K562 (cell line): ENCODE data around the gene CXCL12. TPM values are rescaled to one million over a fixed set of nuclear protein-coding genes. Genes with fewer than 3 reads are reported as not detected.

Experiments
- ATAC-seq: fragments of 200-7000 bp; cut with Tn5 transposase; 3 replicates; pipeline ENCODE4 v1.9.1; 2020; ENCODE audit warnings: moderate library complexity
- BruUV-seq: library from RNA; stranded (reverse); fragments of 400-500 nt; replicated peaks from 2 replicates; lab custom pipeline; 2021; lab: Mats Ljungman, UMichigan
- CTCF ChIA-PET: fragments of 300-600 bp; formaldehyde crosslinking; extraction: SDS; loops from one replicate; lab custom pipeline; 2021; ENCODE audit warnings: low intra/inter-chr PET ratio; lab: Yijun Ruan, JAX
- POLR2A ChIA-PET: fragments of 300-600, 350-650 bp; sonication (Branson Sonifier 250); formaldehyde crosslinking; extraction: SDS; loops from one replicate; lab custom pipeline; 2021; ENCODE audit warnings: antibody characterized with exemption, inconsistent platforms; lab: Yijun Ruan, JAX
- DNase-seq, 4 experiments: peaks; one replicate each; pipeline versions ENCODE4 v3.0.0 to v3.0.0-alpha.2; 2011 to 2018; ENCODE audit warnings: low spot score in 3 of 4, mixed read lengths in 3 of 4; ENCODE audit errors: extremely low read depth in 1 of 4
- FAIRE-seq: peaks from 2 replicates; lab custom pipeline; 2011; peaks lifted over from hg19 to GRCh38; lab: Jason Lieb, UNC
- H2AFZ ChIP-seq: 2 replicates; pipeline ENCODE4 v1.6.0; 2011; ENCODE audit warnings: low read depth, low read length, control low read depth, inconsistent platforms
- H3K27ac ChIP-seq: fragments of 200-600 bp; 3 replicates; pipeline ENCODE4 v1.8.0; 2011; ENCODE audit warnings: low read depth, mild to moderate bottlenecking, control low read depth, inconsistent platforms, low read length, moderate library complexity, mixed read lengths; ENCODE audit errors: extremely low read depth
- H3K27me3 ChIP-seq, 2 experiments: fragments of 300-600 bp in 1 of 2; 2 replicates in 1 of 2; 3 replicates in 1 of 2; pipeline versions ENCODE4 v1.6.0 to v1.8.0; 2011; ENCODE audit warnings: inconsistent platforms in 2 of 2, low read length in 2 of 2, mild to moderate bottlenecking in 1 of 2, mixed read lengths in 1 of 2, moderate library complexity in 1 of 2; ENCODE audit not compliant: control insufficient read depth in 2 of 2, insufficient read depth in 2 of 2
- H3K36me3 ChIP-seq: fragments of 300-600 bp; 3 replicates; pipeline ENCODE4 v1.8.0; 2011; ENCODE audit warnings: mild to moderate bottlenecking, low read length, inconsistent platforms; ENCODE audit not compliant: control insufficient read depth, insufficient read depth
- H3K4me1 ChIP-seq, 2 experiments: fragments of 200-600 bp in 1 of 2; replicated peaks in 1 of 2; 2 replicates in 1 of 2; 3 replicates in 1 of 2; pipeline versions ENCODE4 v1.5.1 to v1.8.0; 2011; ENCODE audit warnings: inconsistent platforms in 2 of 2, low read length in 2 of 2, mild to moderate bottlenecking in 1 of 2, mixed read lengths in 1 of 2, moderate library complexity in 1 of 2; ENCODE audit not compliant: control insufficient read depth in 2 of 2, insufficient read depth in 2 of 2
- H3K4me2 ChIP-seq: 2 replicates; pipeline ENCODE4 v1.6.1; 2011; ENCODE audit warnings: low read length, control low read depth, inconsistent platforms, mixed read lengths; ENCODE audit not compliant: insufficient read depth
- H3K4me3 ChIP-seq: fragments of 200-600 bp; sonication (generic), shearing (Covaris generic); 2 replicates; pipeline ENCODE4 v1.5.1; 2016; ENCODE audit warnings: control low read depth, inconsistent platforms
- H3K79me2 ChIP-seq: fragments of 200-600 bp; 3 replicates; pipeline ENCODE4 v1.8.0; 2011; ENCODE audit warnings: low read length, inconsistent platforms; ENCODE audit not compliant: control insufficient read depth, insufficient read depth
- H3K9ac ChIP-seq, 2 experiments: 2 replicates each; pipeline versions ENCODE4 v1.6.0 to v1.6.1; 2011; ENCODE audit warnings: low read depth in 2 of 2, low read length in 2 of 2, control low read depth in 1 of 2, inconsistent platforms in 1 of 2, mild to moderate bottlenecking in 1 of 2, mixed read lengths in 1 of 2; ENCODE audit not compliant: insufficient read depth in 1 of 2
- H3K9me1 ChIP-seq: one replicate; pipeline ENCODE4 v1.6.0; 2011; ENCODE audit warnings: inconsistent platforms, mild to moderate bottlenecking, low read length, moderate library complexity; ENCODE audit not compliant: control insufficient read depth, insufficient read depth
- H3K9me3 ChIP-seq: replicated peaks from 2 replicates; pipeline ENCODE4 v1.5.1; 2011; ENCODE audit warnings: low read depth, low read length, inconsistent platforms; ENCODE audit not compliant: control insufficient read depth, insufficient read depth
- H4K20me1 ChIP-seq: replicated peaks from 2 replicates; pipeline ENCODE4 v1.6.1; 2011; ENCODE audit warnings: low read length, inconsistent platforms, mixed read lengths; ENCODE audit not compliant: control insufficient read depth, insufficient read depth
- GABPB2 ChIP-seq: fragments of 250-450 bp; sonication (Bioruptor Pico); conservative IDR thresholded peaks from 2 replicates; pipeline ENCODE4 v1.5.1; 2021; ENCODE audit warnings: mild to moderate bottlenecking
- NFATC3 ChIP-seq: fragments of 450-650 bp; IDR thresholded peaks from 2 replicates; pipeline ENCODE4 v1.6.1; 2017; ENCODE audit warnings: mild to moderate bottlenecking
- NFIC ChIP-seq: fragments of 450-650 bp; IDR thresholded peaks from 2 replicates; pipeline ENCODE4 v1.6.1; 2017; ENCODE audit warnings: mild to moderate bottlenecking, inconsistent platforms
- NR2C1 ChIP-seq, 2 experiments: fragments of 450-650 bp; IDR thresholded peaks; 2 replicates each; pipeline ENCODE4 v1.6.1; 2017; ENCODE audit warnings: mild to moderate bottlenecking in 2 of 2, antibody characterized with exemption in 1 of 2, inconsistent platforms in 1 of 2, missing compliant biosample characterization in 1 of 2, missing genetic modification characterization in 1 of 2
- RBM22 ChIP-seq: fragments of 200-400 bp; formaldehyde crosslinking; IDR thresholded peaks from 2 replicates; pipeline ENCODE4 v1.6.1; 2018; ENCODE audit warnings: low read length, low read depth; ENCODE audit not compliant: poor library complexity, severe bottlenecking
- WGBS: fragments of 100-300 bp; shearing (Covaris generic); methylation state at CpG from one replicate; pipeline ENCODE4 v1.1.6; 2016; ENCODE audit warnings: low coverage, mixed read lengths; ENCODE audit not compliant: insufficient coverage; ENCODE audit errors: missing lambda C conversion rate; 5-methylcytosine and 5-hydroxymethylcytosine counted together
- in situ Hi-C: fragments of 300-500 bp; cut with MboI; formaldehyde crosslinking; loops from 4 replicates; pipeline ENCODE4 v1.15.0; 2018; ENCODE audit warnings: inconsistent platforms, mixed read lengths
- intact Hi-C: fragments of 100-400 bp; cut with micrococcal nuclease; formaldehyde crosslinking; loops from 2 replicates; pipeline ENCODE4 v1.14.2; 2022
- polyA plus RNA-seq, 8 experiments: library from polyadenylated mRNA; depleted of rRNA in 4 of 8; stranded (reverse) in 5 of 8; unstranded in 3 of 8; fragments of >200 nt; fragmentation: Nextera tagmentation in 2 of 8; fragmentation: Illumina TruSeq in 1 of 8; extraction: Ambion mirVana in 2 of 8; extraction: Trizol in 1 of 8; gene quantifications; 2 replicates each; pipeline versions ENCODE4 v1.2.1 to v1.2.3, GENCODE V29; 2011 to 2014; ENCODE audit warnings: inconsistent platforms in 1 of 8, missing spikeins in 1 of 8
- total RNA-seq, 7 experiments: library from RNA; depleted of rRNA in 6 of 7; stranded (reverse); fragments of >200 nt in 6 of 7; fragmentation: Illumina TruSeq in 2 of 7; extraction: Trizol in 2 of 7; gene quantifications; 2 replicates each; pipeline versions ENCODE4 v1.2.1 to v1.2.3, GENCODE V29; 2011 to 2021; ENCODE audit warnings: low replicate concordance in 1 of 7
- TF ChIP-seq, protein P1 (sequence below): sonication (generic); formaldehyde crosslinking; IDR thresholded peaks from 2 replicates; pipeline ENCODE4 v1.8.1; 2022; ENCODE audit warnings: missing genetic modification reagents

The CXCL12 gene
- total and polyA plus RNA-seq, 9 of the 15 experiments (the other 6 are each of a cell fraction or from before 2014, with no cell fraction given) = 0.18 TPM; not detected in 8

DNA sequence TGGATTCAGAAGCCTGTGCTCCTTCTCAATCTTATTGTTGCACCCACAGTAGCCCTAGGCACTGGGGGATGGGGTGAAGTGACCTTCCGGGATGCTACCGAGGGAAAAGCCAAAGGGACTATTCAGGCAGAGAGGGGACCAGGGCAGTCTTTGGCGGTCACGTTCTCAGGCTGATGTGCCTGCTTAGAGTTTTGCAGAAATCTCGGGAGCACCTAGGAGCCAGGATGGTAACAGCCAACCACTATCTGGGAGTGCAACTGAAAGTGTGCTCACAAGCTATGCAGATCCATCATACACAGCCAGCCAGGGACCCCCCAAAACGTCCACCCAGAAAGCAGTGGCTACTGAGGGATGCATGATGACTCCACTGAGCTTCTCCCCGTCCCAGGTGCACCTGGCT, 52.4 kb downstream of the CXCL12 start:
- no peak overlapping the region for H2AFZ ChIP-seq
- no peaks in the 10 kb centered on the region for H4K20me1 ChIP-seq
- no peak overlapping the region for H3K4me2 ChIP-seq
- H3K4me1 ChIP-seq = no peaks in the 10 kb centered on the region
- no peak overlapping the region for H3K4me3 ChIP-seq
- TF ChIP-seq GABPB2 (CRISPR knock-in tag) (no peak), NR2C1 (IDR thresholded peaks at IDR 0.05) (no peak), NR2C1 (tag; IDR thresholded peaks at IDR 0.05) (no peak), RBM22 (no peak), NFATC3 (no peak), NFIC (no peak)
- TF ChIP-seq, protein P1, sequence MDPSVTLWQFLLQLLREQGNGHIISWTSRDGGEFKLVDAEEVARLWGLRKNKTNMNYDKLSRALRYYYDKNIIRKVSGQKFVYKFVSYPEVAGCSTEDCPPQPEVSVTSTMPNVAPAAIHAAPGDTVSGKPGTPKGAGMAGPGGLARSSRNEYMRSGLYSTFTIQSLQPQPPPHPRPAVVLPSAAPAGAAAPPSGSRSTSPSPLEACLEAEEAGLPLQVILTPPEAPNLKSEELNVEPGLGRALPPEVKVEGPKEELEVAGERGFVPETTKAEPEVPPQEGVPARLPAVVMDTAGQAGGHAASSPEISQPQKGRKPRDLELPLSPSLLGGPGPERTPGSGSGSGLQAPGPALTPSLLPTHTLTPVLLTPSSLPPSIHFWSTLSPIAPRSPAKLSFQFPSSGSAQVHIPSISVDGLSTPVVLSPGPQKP = no peak
- H3K9ac ChIP-seq = no peak overlapping the region
- FAIRE-seq = no peak
- H3K36me3 ChIP-seq = no peaks in the 10 kb centered on the region
- ChIA-PET POLR2A (interaction anchor here (0.5 to 0.6 kb wide), 3 partner anchors 432 to 1131 kb away, joined by 3 read pairs; no protein-coding TSS in a partner anchor), CTCF (no interaction called here)
- DNase-seq = no peak
- ATAC-seq = no peak
- H3K79me2 ChIP-seq = no peaks in the 10 kb centered on the region
- peaks cover 3 to 21% of the 10 kb centered on the region in 2 experiments; a peak in 2 of 5 replicates for H3K27me3 ChIP-seq
- no peak overlapping the region for H3K27ac ChIP-seq
- in situ Hi-C loops = no loop called here
- no peaks in the 10 kb centered on the region for H3K9me3 ChIP-seq
- under 1% methylated on average over 7 of the region's 7 CpGs for WGBS
- intact Hi-C loops = no loop called here
- no peaks in the 10 kb centered on the region for H3K9me1 ChIP-seq
- BruUV-seq = no TSS peak
